ENCODE measurements around the gene USP28. TPM values are rescaled to one million over a fixed set of nuclear protein-coding genes. Genes with fewer than 3 reads are reported as not detected.
A peak's percentile ranks its signal among the peaks of the same experiment; 100 is the strongest.

The USP28 gene
- total and polyA plus RNA-seq, 11 donors, result 28.8 to 172 (median 122) TPM

DNA sequence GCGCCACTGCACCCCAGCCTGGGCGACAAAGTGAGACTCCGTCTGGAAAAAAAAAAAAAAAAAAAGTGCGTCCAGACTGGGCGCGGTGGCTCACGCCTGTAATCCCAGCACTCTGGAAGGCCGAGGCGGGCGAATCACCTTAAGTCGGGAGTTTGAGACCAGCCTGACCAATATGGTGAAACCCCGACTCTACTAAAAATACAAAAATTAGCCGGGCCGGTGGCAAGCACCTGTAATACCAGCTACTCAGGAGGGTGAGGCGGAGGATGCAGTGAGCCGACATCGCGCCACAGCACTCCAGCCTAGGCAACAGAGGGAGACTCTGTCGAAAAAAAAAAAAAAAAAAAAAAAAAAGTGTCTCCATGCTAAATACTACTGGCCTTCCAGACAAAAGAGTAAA, 1.3 kb downstream of the USP28 start:
- H3K4me1 ChIP-seq, result peaks cover 0 to 49% (median 19%) of the 10 kb centered on the region in 12 donors
- DNase-seq (no peak), ATAC-seq (no peak)
- H3K36me3 ChIP-seq, result peaks cover 0 to 4% (median 0%) of the 10 kb centered on the region in 9 donors
- H3K27ac ChIP-seq, result peak overlapping the region; percentile 80 to 98 (median 90)
- no peak for TF ChIP-seq POLR2A (IDR thresholded peaks at IDR 0.05)
- TF ChIP-seq, protein P1, sequence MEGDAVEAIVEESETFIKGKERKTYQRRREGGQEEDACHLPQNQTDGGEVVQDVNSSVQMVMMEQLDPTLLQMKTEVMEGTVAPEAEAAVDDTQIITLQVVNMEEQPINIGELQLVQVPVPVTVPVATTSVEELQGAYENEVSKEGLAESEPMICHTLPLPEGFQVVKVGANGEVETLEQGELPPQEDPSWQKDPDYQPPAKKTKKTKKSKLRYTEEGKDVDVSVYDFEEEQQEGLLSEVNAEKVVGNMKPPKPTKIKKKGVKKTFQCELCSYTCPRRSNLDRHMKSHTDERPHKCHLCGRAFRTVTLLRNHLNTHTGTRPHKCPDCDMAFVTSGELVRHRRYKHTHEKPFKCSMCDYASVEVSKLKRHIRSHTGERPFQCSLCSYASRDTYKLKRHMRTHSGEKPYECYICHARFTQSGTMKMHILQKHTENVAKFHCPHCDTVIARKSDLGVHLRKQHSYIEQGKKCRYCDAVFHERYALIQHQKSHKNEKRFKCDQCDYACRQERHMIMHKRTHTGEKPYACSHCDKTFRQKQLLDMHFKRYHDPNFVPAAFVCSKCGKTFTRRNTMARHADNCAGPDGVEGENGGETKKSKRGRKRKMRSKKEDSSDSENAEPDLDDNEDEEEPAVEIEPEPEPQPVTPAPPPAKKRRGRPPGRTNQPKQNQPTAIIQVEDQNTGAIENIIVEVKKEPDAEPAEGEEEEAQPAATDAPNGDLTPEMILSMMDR (IDR thresholded peaks at IDR 0.05), result no peak
- no peaks in the 10 kb centered on the region for H3K9me3 ChIP-seq
- peak overlapping the region; percentile 60 to 90 (median 80) for H3K4me3 ChIP-seq
- H3K27me3 ChIP-seq, result no peaks in the 10 kb centered on the region
- intact Hi-C loops (cut with DNase I), result loop anchor here in 1 of 10 donors (10.0 kb wide), 1 partner anchor 301 kb away; no protein-coding TSS in a partner anchor
- WGBS, 4 donors, result 35 to 68% (median 57%) methylated on average over 19 of the region's 19 CpGs

DNA sequence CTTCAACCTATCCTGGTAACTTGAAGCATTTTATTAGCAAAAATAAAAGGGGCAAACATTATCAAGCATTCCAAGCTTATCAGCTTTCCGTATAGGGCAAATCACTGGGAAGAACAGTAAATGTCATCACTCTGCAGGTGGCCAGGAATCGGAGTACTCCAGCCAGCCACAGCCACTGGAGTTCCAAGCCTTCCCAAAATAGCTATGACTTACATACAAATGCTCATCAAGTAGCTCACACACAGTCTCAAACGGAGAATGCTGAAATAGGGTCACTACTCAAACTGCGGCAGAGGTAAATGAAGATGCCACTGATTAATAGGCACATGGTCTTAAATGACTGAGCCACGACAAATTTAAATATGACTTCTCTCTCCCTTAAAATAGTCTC, 2.1 kb downstream of the USP28 start:
- DNase-seq (peak in 4 of 5 donors; percentile 59 to 77 (median 66)), ATAC-seq (peak; percentile 69 to 83 (median 75))
- Histone ChIP-seq H3K36me3 (peaks cover 0 to 5% (median 0%) of the 10 kb centered on the region in 9 donors), H3K27me3 (no peaks in the 10 kb centered on the region), H3K4me3 (peak overlapping the region in 11 of 12 donors; percentile 60 to 90 (median 81)), H3K4me1 (peaks cover 0 to 49% (median 19%) of the 10 kb centered on the region in 12 donors), H3K27ac (peak overlapping the region; percentile 80 to 98 (median 90)), H3K9me3 (no peaks in the 10 kb centered on the region)
- TF ChIP-seq, protein P1 (IDR thresholded peaks at IDR 0.05), result no peak
- peak in 1 of 2 donors; percentile 71 for TF ChIP-seq POLR2A (IDR thresholded peaks at IDR 0.05)
- intact Hi-C loops (cut with DNase I), result loop anchor here in 1 of 10 donors (10.0 kb wide), 1 partner anchor 302 kb away; no protein-coding TSS in a partner anchor
- 27 to 35% (median 28%) methylated on average over 5 of the region's 5 CpGs for WGBS, 4 donors

DNA sequence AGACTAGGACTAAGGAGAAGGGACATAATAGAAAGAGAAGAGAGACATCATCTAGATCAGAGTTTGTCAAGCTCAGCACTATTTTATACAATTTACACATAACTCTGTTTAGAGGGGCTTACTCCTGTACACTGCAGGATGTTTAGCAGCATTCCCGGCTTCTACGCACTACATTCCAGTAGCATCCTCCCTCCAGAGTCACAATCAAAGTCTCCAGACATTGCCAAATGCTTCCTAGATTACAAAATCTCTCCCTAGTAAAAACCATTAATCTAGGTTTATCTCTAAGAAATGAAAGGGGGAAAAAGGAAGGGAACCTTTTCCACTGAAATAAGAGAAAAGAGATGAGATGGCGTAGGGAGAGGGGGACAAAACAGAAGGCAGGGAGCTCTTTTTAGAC, 4.0 kb downstream of the USP28 start:
- H3K27ac ChIP-seq, result peak overlapping the region; percentile 51 to 97 (median 88)
- no peaks in the 10 kb centered on the region for H3K27me3 ChIP-seq
- TF ChIP-seq POLR2A (IDR thresholded peaks at IDR 0.05), result no peak
- TF ChIP-seq, protein P1 (IDR thresholded peaks at IDR 0.05), result no peak
- peak overlapping the region in 2 of 12 donors; percentile 5 to 8 for H3K4me3 ChIP-seq
- no peaks in the 10 kb centered on the region for H3K9me3 ChIP-seq
- intact Hi-C loops (cut with DNase I), result loop anchor here in 1 of 10 donors (10.0 kb wide), 1 partner anchor 303 kb away; no protein-coding TSS in a partner anchor
- ATAC-seq (no peak), DNase-seq (no peak)
- peaks cover 0 to 15% (median 0%) of the 10 kb centered on the region in 9 donors for H3K36me3 ChIP-seq
- 54 to 68% (median 60%) methylated on average over 3 of the region's 3 CpGs for WGBS, 4 donors
- H3K4me1 ChIP-seq, result peaks cover 0 to 51% (median 18%) of the 10 kb centered on the region in 12 donors

DNA sequence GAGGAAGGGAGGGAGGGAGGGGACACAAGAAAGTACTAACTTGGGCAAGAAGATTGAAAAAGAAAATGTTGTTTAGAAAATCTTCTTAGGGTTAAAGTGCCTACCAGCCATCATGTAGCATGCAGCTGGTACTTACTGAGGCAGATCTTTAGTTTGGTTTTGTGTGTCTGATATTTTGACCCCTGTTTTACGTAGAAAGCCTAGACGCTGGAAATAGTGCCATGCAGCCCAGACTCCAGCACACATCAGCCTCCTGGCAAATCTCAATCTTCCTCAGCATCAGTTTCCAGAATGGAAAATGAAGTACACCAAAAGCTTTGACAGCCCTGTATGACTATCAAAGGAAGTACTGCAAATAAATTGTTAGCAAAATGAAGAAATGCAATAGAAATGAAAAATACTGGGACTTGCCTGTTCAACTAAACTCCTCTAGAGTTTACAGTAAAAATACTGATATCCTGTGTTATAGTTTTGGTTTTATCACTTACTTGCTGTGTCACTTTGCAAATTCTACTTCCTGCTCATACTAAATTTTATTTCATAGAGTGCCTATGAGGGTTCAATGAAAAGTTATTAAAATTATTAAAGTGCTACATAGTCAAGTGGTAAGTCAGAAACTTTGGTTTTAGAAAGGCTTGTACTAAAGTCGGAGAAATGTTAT, 7.4 kb downstream of the USP28 start:
- H3K4me3 ChIP-seq, result no peak overlapping the region
- no peak for ATAC-seq
- no peaks in the 10 kb centered on the region for H3K27me3 ChIP-seq
- H3K4me1 ChIP-seq, result peaks cover 0 to 62% (median 11%) of the 10 kb centered on the region in 12 donors
- 48 to 71% (median 61%) methylated on average over 3 of the region's 3 CpGs for WGBS, 4 donors
- no peak for DNase-seq
- no peak for TF ChIP-seq POLR2A (IDR thresholded peaks at IDR 0.05)
- TF ChIP-seq, protein P1 (IDR thresholded peaks at IDR 0.05), result no peak
- peak overlapping the region in 6 of 12 donors; percentile 6 to 56 (median 22) for H3K27ac ChIP-seq
- intact Hi-C loops (cut with DNase I), result no loop called here
- peaks cover 0 to 23% (median 0%) of the 10 kb centered on the region in 9 donors for H3K36me3 ChIP-seq
- no peaks in the 10 kb centered on the region for H3K9me3 ChIP-seq
